HUES64 (cell line): ENCODE results near the gene RALGAPA2.

Source experiments
- H3K27ac ChIP-seq: 2 replicates; pipeline ENCODE4 v1.7.0; 2013; ENCODE audit warnings: low read depth, low read length, inconsistent platforms
- H3K27me3 ChIP-seq: 2 replicates; pipeline ENCODE4 v1.6.1; 2013; ENCODE audit warnings: mild to moderate bottlenecking, low read length; ENCODE audit not compliant: insufficient read depth
- H3K36me3 ChIP-seq: 2 replicates; pipeline ENCODE4 v1.6.1; 2013; ENCODE audit warnings: mild to moderate bottlenecking, low read length; ENCODE audit not compliant: insufficient read depth
- H3K4me1 ChIP-seq: 2 replicates; pipeline ENCODE4 v1.6.1; 2013; ENCODE audit warnings: mild to moderate bottlenecking, low read length, moderate library complexity; ENCODE audit not compliant: insufficient read depth
- H3K4me3 ChIP-seq: 2 replicates; pipeline ENCODE4 v1.5.1; 2013; ENCODE audit warnings: mild to moderate bottlenecking, low read length, moderate library complexity
- H3K9ac ChIP-seq: 2 replicates; pipeline ENCODE4 v1.6.1; 2013; ENCODE audit warnings: mild to moderate bottlenecking, low read depth, low read length
- H3K9me3 ChIP-seq: 2 replicates; pipeline ENCODE4 v1.6.1; 2013; ENCODE audit warnings: low read depth, low read length; ENCODE audit not compliant: insufficient read depth
- WGBS: fragments of 150-250, 120-280 bp; methylation state at CpG from one replicate; pipeline ENCODE4 v1.1.7; 2013; ENCODE audit warnings: missing lambda C conversion rate; 5-methylcytosine and 5-hydroxymethylcytosine counted together

The RALGAPA2 gene

DNA sequence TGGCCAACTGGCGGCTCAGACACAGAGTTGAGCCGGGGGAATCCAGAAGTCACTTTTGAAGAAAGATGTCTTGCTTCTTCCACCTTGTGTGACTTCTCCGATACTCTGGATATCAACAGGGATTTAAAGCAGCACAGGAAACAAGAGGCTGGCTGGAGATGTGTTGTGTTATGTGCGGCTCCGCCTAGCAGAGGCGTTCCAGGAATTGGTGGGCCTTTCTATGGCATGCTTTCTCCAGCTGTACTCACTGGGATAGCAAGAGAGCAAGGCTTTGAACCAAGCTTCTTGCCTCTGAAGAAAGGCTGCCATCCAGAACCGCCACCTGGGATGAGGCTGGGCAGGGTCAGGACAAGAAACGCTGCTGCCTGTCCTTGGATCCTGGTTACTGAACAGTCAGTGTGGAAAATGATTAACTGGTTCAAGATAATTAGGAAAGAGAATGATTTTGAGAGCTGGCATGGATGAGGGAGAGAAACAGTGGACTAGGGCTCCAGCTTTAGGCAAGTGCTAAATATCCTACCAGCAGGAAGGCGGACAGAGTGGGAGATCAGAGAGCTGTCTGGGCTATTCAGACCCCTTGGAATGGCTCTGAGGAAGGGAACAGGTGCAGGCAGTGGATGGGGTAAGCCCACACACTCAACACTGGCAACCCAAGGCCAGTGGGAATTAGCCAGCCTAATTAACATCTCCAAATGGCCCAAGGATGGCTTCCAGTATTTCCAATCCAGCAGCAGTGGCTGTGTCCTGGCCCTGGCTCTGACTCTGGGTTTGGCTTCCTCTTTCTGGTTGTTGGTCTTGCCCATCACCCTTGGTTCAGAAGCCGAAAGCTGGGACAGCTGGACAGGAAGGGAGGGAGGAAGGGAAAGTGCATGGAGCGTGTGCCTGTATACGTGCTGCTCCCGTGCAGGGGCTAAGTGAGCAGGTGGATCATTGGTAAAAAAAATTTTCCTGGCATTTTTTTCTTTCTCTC, 312.6 kb downstream of the RALGAPA2 start:
- no peaks in the 10 kb centered on the region for H3K36me3 ChIP-seq
- no peak overlapping the region for H3K9ac ChIP-seq
- no peaks in the 10 kb centered on the region for H3K9me3 ChIP-seq
- H3K27me3 ChIP-seq = no peaks in the 10 kb centered on the region
- H3K4me1 ChIP-seq = peaks cover 4% of the 10 kb centered on the region
- H3K27ac ChIP-seq = no peak overlapping the region
- H3K4me3 ChIP-seq = no peak overlapping the region
- 94% methylated on average over 13 of the region's 13 CpGs for WGBS

DNA sequence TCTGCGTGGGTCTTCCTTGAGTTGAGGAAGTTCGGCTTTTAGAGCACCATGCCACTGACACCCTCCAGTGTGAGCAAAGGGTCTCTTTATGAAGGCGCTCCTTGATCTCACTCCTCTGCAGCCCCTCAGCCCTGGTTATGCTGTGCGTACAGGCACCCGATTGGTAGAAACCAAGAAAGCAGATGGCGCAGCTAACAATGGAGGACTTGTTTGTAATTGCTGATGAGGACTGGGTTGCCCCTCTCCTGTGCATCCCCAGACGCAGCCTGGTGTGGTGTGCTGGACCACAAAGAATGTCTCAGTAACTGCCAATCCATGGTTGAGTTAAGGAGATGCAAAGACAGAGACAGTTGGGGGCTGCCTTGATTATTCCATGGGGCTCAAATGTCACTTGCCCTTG, 314.3 kb downstream of the RALGAPA2 start:
- H3K27me3 ChIP-seq = no peaks in the 10 kb centered on the region
- no peak overlapping the region for H3K9ac ChIP-seq
- no peak overlapping the region for H3K27ac ChIP-seq
- 97% methylated on average over 7 of the region's 7 CpGs for WGBS
- no peaks in the 10 kb centered on the region for H3K36me3 ChIP-seq
- H3K9me3 ChIP-seq = no peaks in the 10 kb centered on the region
- peaks cover 4% of the 10 kb centered on the region for H3K4me1 ChIP-seq
- H3K4me3 ChIP-seq = no peak overlapping the region

DNA sequence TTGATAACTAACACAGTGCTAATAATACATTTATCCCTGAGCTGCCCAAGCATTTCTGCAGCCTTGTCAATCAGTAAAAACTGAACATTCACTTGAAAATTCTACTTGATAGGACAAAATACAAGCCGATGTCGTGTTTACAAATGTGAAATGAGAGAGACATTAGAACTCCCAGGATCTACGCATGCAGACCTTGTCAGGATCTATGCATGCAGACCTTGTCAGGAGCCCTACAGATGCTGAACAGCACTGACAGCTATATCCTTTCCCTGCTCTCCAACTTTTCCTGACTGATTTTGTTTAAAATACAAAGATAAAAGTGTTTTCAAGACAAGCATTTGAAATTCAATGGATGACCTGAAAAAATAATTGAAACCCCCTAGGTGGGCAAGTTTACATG, 315.6 kb downstream of the RALGAPA2 start:
- Histone ChIP-seq H3K9ac (no peak overlapping the region), H3K27ac (no peak overlapping the region), H3K9me3 (no peaks in the 10 kb centered on the region), H3K36me3 (0 out of 2 replicates have a peak, but pooled peaks cover 3% of the 10 kb centered on the region), H3K27me3 (no peaks in the 10 kb centered on the region), H3K4me1 (peaks cover 4% of the 10 kb centered on the region), H3K4me3 (no peak overlapping the region)
- WGBS = 99% methylated on average over 3 of the region's 3 CpGs

DNA sequence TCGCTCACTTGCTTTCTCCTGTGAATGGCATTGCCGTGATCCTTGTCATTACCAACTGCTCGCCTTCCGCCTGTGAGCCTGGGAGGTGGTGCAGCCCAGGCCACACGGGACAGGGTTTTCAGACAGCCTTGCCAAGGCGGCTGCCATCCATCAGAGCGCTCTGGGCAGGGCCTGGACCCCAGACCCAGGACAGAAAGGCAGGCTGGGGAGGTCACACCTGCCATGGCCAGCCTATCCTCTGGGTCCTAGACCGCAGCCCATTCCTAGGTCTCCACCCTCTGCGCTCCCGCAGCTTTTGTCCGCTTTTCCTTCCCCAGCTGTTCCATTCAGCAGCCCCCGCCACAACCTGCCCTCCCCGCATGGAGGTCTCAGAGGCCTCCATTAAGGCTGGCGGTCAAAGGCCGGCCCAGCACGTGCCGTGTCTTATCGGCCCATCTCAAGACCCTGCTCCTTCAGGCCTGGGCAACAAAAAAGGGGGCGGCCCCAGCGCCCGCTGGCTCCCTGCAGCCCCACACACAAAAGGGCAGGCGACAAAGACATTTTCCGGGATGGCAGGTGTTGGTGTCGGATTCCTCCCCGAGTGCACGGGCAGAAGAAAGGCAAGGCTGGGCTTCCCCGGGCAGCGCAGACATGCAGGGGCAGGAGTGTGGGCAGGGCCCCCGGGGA, 316.4 kb downstream of the RALGAPA2 start:
- no peak overlapping the region for H3K9ac ChIP-seq
- 0 out of 2 replicates have a peak, but pooled peaks cover 3% of the 10 kb centered on the region for H3K36me3 ChIP-seq
- no peak overlapping the region for H3K27ac ChIP-seq
- WGBS = 84% methylated on average over 29 of the region's 29 CpGs
- no peaks in the 10 kb centered on the region for H3K9me3 ChIP-seq
- H3K4me1 ChIP-seq = peaks cover 4% of the 10 kb centered on the region
- no peaks in the 10 kb centered on the region for H3K27me3 ChIP-seq
- no peak overlapping the region for H3K4me3 ChIP-seq

DNA sequence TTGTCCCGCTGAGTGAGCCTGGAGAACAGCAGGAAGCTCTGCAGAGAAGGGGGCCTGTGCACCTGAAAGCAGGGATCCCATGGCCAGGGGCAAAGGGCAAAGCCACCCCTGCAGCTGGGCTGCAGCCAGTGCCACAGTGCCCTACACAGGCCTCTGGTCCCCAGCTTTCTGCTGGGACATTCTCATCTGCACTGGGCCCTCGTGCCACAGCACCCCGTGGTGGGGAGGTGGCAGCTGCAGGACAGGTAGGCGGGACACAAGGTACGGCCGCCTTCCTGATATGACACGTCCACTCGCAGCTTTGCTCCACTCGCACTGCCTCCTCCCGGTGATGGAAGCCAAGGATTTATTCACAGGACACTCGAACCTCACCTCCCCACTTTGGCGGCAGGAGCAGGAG, 317.4 kb downstream of the RALGAPA2 start:
- no peak overlapping the region for H3K9ac ChIP-seq
- H3K27me3 ChIP-seq = no peaks in the 10 kb centered on the region
- no peak overlapping the region for H3K4me3 ChIP-seq
- H3K36me3 ChIP-seq = 0 out of 2 replicates have a peak, but pooled peaks cover 3% of the 10 kb centered on the region
- 94% methylated on average over 12 of the region's 12 CpGs for WGBS
- H3K9me3 ChIP-seq = no peaks in the 10 kb centered on the region
- H3K27ac ChIP-seq = no peak overlapping the region
- peaks cover 4% of the 10 kb centered on the region for H3K4me1 ChIP-seq

DNA sequence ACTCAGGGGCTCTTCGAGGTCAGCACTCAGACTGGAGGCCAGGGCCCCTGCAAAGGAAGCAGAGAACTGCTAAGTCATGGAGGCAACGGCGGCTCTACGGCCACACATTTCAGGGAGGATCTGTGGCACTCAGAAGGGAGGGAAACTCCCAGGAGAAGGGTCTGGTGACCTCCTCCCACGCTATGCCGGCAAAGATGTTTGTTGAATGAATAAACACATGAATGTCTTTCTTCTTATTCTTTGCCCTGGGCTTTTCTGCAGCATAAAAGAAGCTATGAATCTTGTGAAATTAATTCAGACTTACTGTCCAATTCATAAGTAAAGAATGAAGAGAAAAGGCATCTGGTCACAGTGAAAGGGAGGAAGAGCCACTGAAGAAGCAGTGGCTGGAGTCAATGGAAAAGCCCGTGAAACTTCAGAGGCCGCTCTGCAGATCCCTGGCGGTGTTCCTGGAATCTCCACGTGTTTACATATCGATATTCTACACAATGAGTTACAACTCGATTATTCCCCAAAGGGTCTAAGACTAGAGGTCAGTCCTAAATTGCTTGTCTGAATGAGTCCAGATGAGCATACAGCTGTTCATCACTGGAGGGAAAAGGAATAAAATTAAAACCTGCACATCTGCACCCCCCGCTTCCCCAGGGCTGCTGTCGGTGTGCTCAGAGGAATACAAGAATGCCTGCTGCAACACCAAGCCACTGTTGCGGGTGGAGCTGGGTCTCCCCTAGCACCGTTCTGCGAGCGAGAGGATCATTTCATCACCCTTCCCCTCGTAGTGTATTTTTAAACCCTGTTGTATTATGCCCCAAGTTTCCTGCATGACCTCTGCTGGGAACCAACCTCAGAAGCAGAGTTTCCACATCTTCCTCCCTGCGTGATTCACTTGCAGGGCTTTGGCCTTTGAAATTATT, 319.0 kb downstream of the RALGAPA2 start:
- Histone ChIP-seq H3K36me3 (0 out of 2 replicates have a peak, but pooled peaks cover 3% of the 10 kb centered on the region), H3K9ac (no peak overlapping the region), H3K27ac (no peak overlapping the region), H3K9me3 (no peaks in the 10 kb centered on the region), H3K4me1 (peaks cover 4% of the 10 kb centered on the region), H3K27me3 (no peaks in the 10 kb centered on the region), H3K4me3 (no peak overlapping the region)
- WGBS = 96% methylated on average over 19 of the region's 20 CpGs

DNA sequence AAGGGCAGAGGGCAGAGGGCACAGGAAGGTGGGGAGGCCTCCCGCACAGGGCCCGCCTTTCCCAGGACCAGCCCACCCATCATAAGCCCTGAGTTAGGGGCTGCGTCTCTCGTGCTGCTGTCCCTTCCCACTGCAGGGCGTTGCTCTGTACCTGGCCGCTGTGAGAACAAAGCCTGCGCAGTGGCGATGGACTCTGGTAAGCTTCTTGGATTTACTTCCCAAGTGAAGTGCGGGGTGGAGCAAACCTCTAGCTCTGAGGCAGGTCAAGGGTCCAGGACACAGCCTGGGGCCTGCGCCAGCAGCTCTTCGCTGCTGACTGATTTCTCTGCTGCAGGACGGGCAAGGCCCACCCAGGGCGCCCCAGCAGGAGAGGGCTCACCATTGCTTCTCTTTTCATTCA, 320.7 kb downstream of the RALGAPA2 start:
- H3K27me3 ChIP-seq = no peaks in the 10 kb centered on the region
- H3K9me3 ChIP-seq = no peaks in the 10 kb centered on the region
- no peak overlapping the region for H3K9ac ChIP-seq
- no peak overlapping the region for H3K4me3 ChIP-seq
- H3K36me3 ChIP-seq = 0 out of 2 replicates have a peak, but pooled peaks cover 3% of the 10 kb centered on the region
- H3K4me1 ChIP-seq = peaks cover 4% of the 10 kb centered on the region
- no peak overlapping the region for H3K27ac ChIP-seq
- 98% methylated on average over 13 of the region's 13 CpGs for WGBS

DNA sequence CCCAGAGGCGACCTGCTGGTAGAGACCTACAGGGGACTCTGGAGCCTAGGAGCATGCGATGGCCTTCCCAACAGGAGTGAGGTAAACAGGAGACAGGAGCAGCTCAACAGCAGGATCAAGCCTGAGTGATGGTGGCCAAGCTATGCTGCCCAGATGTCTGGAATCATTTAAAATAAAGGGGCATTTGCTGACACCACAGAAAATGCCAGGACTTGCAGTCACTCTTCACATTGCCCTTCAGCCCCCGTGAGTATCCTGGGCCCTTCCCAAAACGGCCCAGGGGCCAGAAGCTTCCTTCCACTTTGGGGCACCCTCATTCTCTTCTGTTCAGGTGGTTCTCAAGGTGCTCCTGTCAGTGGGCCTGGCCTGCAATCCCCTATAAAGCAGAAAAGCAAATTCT, 321.3 kb downstream of the RALGAPA2 start:
- Histone ChIP-seq H3K9me3 (no peaks in the 10 kb centered on the region), H3K27ac (no peak overlapping the region), H3K9ac (no peak overlapping the region), H3K27me3 (no peaks in the 10 kb centered on the region), H3K4me1 (peaks cover 4% of the 10 kb centered on the region), H3K36me3 (0 out of 2 replicates have a peak, but pooled peaks cover 3% of the 10 kb centered on the region), H3K4me3 (no peak overlapping the region)
- WGBS = 91% methylated on average over 4 of the region's 4 CpGs

DNA sequence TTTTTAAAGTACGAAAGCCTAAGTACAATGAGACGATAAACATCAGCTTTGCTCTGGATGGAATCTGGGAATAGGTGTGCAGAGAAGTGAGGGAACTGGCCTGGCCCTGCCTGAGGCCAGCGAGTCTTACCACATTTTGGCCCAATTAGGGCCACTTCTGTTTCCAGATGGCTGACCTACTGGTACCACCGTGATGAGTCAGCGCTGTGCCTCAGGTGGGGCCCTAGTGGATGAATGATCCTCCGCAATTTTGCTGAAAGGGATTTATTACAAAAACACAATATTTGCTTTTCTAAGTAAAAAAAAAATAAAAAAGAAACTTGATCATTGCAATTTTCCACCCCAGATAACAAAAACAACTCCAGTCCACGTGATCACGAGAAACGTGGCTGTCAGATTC, 322.1 kb downstream of the RALGAPA2 start:
- Histone ChIP-seq H3K27ac (no peak overlapping the region), H3K27me3 (no peaks in the 10 kb centered on the region), H3K9me3 (no peaks in the 10 kb centered on the region), H3K9ac (no peak overlapping the region), H3K36me3 (0 out of 2 replicates have a peak, but pooled peaks cover 3% of the 10 kb centered on the region), H3K4me3 (no peak overlapping the region), H3K4me1 (no peaks in the 10 kb centered on the region)
- WGBS = 96% methylated on average over 9 of the region's 9 CpGs

DNA sequence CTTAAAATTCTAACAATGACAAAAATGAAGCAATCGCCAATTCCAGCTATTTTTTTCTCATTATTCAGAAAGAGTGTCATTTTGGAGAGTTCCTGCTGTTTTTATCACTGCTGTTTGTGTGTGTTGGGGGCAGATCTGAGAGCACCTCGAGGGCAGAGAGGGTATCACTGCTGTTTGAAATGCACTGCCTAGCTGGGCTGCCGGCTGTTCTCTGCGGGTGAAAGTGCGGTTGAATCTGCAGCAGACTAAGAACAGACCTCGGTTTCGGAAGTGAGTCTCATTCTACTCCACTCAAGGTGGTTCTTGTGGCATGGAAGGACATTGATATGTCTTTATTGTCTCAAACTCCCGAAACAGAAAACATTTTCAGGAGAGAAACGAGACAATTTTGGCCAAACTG, 326.3 kb downstream of the RALGAPA2 start:
- Histone ChIP-seq H3K4me1 (no peaks in the 10 kb centered on the region), H3K9me3 (no peaks in the 10 kb centered on the region), H3K36me3 (no peaks in the 10 kb centered on the region), H3K9ac (no peak overlapping the region), H3K27ac (no peak overlapping the region), H3K4me3 (no peak overlapping the region), H3K27me3 (no peaks in the 10 kb centered on the region)
- WGBS = 86% methylated on average over 8 of the region's 9 CpGs
